Measurements from ENCODE around the gene RPN2.
"Not testable (repeated sequence)": the region's sequence is repeated elsewhere in the genome, so short reads cannot be mapped to it uniquely, and the experiment has no call there.

The RPN2 gene

GRCh38 chr20:37147250-37147649, 31.9 kb upstream of the RPN2 start:
- TF ChIP-seq CTCF (IDR thresholded peaks at IDR 0.05): no peak

GRCh38 chr20:37150864-37151263, 28.3 kb upstream of the RPN2 start:
- not testable (repeated sequence) for H3K4me3 ChIP-seq; DNase-seq (ENCODE audit: low spot score); H3K27ac ChIP-seq

More at GRCh38 chr20:37147250-37147649, 31.9 kb upstream of the RPN2 start:
- DNase-seq (ENCODE audit: low spot score): no peak
- no peak overlapping the region for H3K27ac ChIP-seq
- H3K4me3 ChIP-seq: no peak overlapping the region

GRCh38 chr20:37151529-37151928, 27.6 kb upstream of the RPN2 start:
- Histone ChIP-seq H3K4me3 (no peak overlapping the region), H3K27ac (no peak overlapping the region)
- TF ChIP-seq CTCF (IDR thresholded peaks at IDR 0.05): no peak
- no peak for DNase-seq (ENCODE audit: low spot score)

- no peak for TF ChIP-seq CTCF (IDR thresholded peaks at IDR 0.05)
- no peak overlapping the region for H3K27ac ChIP-seq
- DNase-seq (ENCODE audit: low spot score): no peak
- H3K4me3 ChIP-seq: no peak overlapping the region
Observed at GRCh38 chr20:37152284-37152683, 26.8 kb upstream of the RPN2 start.

- Histone ChIP-seq H3K27ac (no peak overlapping the region), H3K4me3 (no peak overlapping the region)
- TF ChIP-seq CTCF (IDR thresholded peaks at IDR 0.05): no peak
- DNase-seq (ENCODE audit: low spot score): no peak
Observed at GRCh38 chr20:37154684-37155298, 24.3 kb upstream of the RPN2 start.

- no peak for DNase-seq (ENCODE audit: low spot score)
- Histone ChIP-seq H3K27ac (no peak overlapping the region), H3K4me3 (no peak overlapping the region)
- TF ChIP-seq CTCF (IDR thresholded peaks at IDR 0.05): no peak
Observed at GRCh38 chr20:37155987-37156386, 23.1 kb upstream of the RPN2 start.

- no peak for DNase-seq (ENCODE audit: low spot score)
- no peak for TF ChIP-seq CTCF (IDR thresholded peaks at IDR 0.05)
- H3K27ac ChIP-seq: no peak overlapping the region
- H3K4me3 ChIP-seq: no peak overlapping the region
Observed at GRCh38 chr20:37158248-37158647, 20.9 kb upstream of the RPN2 start.
